ENCODE results near the gene SARS1.
"Not testable (repeated sequence)": the region's sequence is repeated elsewhere in the genome, so short reads cannot be mapped to it uniquely, and the experiment has no call there.

SARS1 gene, protein sequence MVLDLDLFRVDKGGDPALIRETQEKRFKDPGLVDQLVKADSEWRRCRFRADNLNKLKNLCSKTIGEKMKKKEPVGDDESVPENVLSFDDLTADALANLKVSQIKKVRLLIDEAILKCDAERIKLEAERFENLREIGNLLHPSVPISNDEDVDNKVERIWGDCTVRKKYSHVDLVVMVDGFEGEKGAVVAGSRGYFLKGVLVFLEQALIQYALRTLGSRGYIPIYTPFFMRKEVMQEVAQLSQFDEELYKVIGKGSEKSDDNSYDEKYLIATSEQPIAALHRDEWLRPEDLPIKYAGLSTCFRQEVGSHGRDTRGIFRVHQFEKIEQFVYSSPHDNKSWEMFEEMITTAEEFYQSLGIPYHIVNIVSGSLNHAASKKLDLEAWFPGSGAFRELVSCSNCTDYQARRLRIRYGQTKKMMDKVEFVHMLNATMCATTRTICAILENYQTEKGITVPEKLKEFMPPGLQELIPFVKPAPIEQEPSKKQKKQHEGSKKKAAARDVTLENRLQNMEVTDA

DNA sequence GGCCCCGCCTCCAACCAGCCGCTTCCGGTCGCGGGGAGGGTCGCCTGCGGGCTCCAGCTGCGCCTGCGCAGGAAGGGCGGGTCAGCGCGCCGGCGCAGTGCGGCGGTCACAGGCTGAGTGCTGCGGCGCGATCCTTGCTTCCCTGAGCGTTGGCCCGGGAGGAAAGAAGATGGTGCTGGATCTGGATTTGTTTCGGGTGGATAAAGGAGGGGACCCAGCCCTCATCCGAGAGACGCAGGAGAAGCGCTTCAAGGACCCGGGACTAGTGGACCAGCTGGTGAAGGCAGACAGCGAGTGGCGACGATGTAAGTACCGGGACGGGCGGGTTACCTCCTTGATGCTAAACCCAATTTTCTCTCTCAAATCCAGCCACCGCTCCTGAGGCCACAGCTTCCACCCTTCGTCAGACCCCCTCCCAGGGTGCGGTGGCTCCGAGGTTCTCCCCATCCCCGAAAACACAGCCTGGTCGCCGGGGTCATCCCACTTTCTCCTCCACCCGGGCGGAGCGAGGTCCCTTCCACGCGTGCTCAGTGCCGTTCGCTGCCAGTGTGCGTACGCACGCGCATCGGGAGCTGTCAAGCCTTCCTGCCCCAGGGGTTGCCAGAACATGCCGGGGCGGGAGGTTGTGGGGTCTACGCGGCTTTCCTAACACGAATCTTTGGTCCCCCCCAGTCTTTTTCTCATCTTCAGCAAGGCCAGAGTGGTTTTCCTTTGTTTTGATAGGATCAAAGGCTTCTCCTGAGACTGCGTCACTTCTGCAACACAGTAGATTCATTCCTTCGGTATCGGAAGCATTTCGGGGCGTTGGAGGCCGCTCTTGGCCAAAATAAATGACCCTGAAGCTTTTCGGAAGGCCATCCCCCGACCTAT lies at the start of gene SARS1:
Gene SARS1 (plus strand): TSS at position 95 of the 870 bp plus-strand sequence. CDS start 75 bp downstream, at position 170.
- DNase-seq (ENCODE audit: low read depth in 2 of 2): peak; percentile 82

DNA sequence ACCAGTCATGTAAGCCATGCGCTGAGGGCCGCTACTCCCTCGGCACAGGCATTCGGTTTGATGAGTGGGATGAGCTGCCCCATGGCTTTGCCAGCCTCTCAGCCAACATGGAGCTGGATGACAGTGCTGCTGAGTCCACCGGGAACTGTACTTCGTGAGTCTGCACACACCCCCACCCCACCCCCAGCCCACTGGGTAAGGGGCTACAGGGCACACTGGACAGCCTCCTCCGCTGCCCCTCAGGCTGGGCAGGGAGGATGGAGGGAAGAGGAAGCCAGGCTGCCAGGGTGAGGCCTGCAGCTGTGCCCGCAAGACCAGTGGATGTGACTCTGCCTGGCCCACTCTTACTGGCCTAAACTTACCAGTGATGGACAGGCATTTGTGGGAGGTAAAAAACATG lies 49.2 kb upstream of the SARS1 start:
- DNase-seq (ENCODE audit: low read depth in 2 of 2): no peak

DNA sequence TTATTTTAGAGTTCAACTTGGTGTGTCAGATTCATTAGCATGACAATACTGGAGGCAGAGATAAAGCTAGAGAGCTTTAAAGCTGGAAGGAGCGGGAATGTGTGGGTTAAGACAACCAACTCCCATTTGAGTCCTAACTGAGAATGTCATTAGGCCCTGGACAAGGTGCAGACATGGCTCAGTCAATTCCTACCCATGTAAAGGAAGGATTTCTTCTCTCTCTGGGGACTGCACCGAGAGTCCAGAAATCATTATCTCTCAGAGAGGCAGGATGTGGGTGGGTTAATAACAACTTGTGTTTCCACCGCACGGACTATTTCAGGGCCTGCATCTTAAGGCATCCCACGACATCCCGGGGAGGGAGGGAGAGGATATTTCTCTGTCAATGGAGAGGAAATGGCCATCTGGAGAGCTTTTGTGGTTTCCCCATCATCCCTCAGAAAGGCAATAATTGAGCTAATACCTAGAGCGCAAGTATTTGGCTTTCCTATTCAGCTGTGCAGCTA lies 46.7 kb upstream of the SARS1 start:
- DNase-seq (ENCODE audit: low read depth in 2 of 2): no peak

DNA sequence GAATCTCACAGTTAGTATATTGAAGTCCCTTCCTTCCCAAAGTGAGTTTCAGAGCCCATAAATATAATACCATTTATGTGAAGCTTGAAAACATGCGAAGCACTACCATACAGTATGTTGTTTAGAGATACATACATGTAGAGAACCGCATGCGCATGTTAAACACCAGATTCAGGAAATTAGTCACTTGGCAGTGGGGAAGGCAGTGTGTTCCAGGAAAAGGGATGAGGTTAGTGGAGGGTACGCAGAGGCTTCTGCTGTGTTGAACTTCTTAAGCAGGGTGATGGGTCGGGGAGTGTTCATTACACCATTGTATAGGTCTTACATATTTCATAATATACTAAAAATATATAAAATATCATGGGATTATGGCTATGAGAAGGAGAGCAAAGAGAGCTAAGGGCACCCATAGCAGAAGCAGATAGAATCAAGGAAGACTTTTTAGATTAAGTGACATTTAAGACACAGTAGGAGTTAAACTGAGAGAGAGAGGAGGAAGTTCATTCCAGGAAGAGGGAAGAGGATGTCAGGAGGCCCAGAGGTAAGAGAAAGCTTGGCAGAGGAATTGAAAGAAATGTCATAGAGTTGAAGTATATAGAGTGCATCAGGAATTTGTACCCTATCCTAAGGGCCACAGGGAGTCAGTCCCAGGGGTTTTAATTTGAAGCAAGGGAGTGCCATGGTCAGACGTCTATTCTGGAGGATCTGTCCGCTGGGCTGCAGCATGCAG lies 43.5 kb upstream of the SARS1 start:
- no peak for DNase-seq (ENCODE audit: low read depth in 2 of 2)

DNA sequence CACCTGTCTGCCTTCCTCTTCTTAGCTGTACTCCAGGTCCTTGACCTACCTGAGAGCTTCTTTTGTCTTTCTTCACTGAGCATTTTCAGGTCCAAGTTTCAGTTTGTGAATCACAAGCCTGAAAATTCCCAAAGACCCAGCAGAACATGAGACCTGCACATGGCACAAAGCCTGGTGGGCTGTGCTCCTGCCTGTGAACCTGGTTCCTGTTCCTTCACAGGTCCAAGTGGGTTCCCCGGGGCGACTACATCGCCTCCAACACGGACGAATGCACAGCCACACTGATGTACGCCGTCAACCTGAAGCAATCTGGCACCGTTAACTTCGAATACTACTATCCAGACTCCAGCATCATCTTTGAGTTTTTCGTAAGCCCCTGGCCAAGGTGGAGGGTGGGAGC lies 42.1 kb upstream of the SARS1 start:
- no peak for DNase-seq (ENCODE audit: low read depth in 2 of 2)

DNA sequence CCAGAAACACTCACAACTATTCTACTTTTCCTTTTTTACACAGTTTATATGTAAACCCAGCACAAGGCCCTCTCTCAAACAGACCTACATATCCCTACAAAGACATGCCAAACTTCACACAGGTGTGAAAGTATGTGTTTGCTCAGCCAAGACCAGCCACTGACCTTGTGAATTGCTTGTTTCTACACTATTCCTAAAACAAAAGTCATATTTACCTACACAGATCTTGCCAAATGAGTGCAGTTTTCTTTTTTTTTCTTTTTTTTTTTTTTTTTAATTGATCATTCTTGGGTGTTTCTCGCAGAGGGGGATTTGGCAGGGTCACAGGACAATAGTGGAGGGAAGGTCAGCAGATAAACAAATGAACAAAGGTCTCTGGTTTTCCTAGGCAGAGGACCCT lies 37.4 kb upstream of the SARS1 start:
- DNase-seq (ENCODE audit: low read depth in 2 of 2): not testable (repeated sequence)

DNA sequence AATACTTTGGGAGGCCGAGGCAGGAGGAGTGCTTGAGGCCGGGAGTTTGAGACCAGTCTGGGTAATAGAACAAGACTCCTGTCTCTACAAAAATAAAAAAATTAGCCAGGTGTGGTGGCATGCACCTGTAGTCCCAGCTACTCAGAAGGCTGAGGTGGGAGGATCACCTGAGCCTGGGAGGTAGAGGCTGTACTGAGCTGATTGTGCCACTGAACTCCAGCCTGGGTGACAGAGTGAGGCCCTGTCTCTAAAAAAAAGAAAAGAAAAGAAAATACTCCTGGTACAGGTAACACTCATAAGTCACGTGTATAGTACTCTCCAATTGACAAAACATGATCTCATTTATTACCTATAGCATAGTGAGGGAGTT lies 33.0 kb upstream of the SARS1 start:
- DNase-seq (ENCODE audit: low read depth in 2 of 2): not testable (repeated sequence)

DNA sequence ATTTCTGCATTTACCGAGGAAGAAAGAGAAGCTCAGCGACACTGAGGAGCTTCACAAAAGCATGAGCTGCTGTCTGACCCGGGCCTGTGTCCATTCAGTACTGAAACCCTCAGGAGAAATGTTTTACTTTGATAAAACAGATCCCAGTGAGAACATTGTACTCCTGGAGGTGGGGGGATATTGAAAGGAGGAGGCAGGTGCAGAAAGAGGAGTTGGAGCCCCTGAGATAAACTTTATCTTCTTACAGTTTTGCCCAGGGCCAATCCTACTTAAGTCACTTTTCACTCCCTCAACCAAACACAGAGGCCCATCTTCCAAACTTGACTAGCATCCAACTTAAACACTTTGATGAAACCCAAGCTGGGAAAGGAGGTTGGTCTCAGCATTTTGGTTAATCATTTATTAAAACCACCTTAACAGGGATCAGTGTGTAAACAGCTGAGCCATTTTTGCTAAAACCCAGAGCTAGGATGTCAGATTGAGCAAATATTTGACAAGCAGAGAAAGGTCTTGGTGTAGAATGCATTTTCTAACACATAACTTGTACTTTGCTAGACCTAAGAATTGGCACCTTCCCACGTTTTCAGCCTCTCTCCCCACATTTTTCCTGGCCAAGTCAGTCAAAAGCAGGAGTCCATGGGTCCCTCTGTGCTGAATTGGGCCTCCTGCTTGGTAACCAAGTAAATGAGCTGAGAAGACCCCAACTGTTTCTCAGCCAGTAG lies 32.5 kb upstream of the SARS1 start:
- no peak for DNase-seq (ENCODE audit: low read depth in 2 of 2)

DNA sequence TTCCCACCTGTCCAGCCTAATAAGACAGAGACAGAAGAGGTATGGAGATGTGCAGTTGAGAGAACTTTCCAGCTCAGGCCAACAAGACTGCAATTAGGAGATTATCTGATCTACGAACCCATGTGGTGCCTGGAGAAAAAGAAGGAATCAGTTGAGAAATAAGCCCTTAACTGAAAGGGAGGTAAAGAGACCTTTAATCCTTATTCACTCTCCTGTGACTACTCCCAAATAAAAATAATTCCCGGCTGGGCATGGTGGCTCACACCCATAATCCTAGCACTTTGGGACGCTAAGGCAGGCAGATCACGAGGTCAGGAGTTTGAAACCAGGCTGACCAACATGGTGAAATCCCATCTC lies 31.9 kb upstream of the SARS1 start:
- no peak for DNase-seq (ENCODE audit: low read depth in 2 of 2)

DNA sequence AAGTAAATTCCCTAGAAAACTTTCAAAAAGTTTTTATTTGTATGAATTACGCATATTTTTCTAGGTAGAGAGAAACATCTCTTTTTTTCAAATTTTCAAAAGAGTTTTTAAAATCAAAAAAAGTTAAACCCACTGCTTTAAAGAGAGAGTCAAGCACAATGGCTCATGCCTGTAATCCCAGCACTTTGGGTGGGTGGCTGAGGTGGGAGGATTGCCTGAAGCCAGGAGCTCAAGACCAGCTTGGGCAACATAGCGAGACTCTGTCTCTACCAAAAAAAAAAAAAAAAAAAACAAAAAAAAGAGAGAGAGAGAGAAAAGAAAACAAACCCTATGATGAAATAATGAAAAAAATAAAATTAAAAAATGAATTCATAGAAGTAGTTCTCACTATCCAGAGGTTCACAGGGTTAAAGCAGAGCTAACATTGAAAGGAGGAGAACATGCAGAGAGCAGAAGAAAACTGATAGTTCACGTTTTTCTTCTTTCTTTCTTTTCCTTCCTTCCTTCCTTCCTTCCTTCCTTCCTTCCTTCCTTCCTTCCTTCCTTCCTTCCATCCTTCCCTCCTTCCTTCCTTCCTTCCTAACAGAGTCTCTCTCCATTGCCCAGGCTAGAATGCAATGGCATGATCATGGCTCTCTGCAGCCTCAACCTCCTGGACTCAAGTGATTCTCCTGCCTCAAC lies 30.5 kb upstream of the SARS1 start:
- DNase-seq (ENCODE audit: low read depth in 2 of 2): no peak

DNA sequence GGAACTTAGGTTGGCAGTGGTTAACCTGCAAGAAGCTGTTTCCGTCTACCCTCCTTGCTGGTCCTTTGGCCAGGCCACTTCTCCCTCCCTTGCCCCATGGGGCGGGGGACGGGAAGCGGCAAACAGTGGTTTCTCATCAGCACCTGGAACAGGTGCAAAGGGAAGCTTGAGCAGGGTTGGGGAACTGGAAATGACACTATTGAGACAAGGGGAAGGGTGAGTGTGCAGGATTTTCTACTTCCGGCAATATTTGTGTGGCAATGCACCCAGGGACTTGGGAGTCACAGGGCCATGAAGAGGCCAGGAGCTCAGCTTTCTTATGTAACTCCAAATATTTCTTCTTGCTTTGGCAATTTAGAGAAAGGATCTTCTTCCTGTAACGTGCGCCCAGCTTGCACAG lies 29.0 kb upstream of the SARS1 start:
- no peak for DNase-seq (ENCODE audit: low read depth in 2 of 2)

DNA sequence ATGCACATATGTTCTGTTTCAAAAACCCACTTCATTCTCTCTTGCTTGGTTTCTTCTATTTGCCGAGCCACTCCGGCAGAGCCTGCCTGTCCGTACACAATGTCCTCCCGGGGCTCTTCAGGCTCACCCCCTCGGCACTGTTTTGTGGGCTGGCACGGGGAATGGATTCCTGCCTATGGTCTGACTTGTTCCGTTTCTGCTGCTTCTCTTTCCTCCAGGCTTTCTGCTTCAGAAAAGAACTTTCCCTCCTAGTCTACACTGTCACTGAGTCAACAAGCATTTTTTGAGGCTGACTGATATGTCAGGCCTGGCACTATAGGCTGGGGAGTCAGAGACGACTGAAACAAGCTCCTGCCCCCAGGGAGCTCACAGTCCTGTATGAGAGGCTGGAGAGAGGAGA lies 28.4 kb upstream of the SARS1 start:
- no peak for DNase-seq (ENCODE audit: low read depth in 2 of 2)

DNA sequence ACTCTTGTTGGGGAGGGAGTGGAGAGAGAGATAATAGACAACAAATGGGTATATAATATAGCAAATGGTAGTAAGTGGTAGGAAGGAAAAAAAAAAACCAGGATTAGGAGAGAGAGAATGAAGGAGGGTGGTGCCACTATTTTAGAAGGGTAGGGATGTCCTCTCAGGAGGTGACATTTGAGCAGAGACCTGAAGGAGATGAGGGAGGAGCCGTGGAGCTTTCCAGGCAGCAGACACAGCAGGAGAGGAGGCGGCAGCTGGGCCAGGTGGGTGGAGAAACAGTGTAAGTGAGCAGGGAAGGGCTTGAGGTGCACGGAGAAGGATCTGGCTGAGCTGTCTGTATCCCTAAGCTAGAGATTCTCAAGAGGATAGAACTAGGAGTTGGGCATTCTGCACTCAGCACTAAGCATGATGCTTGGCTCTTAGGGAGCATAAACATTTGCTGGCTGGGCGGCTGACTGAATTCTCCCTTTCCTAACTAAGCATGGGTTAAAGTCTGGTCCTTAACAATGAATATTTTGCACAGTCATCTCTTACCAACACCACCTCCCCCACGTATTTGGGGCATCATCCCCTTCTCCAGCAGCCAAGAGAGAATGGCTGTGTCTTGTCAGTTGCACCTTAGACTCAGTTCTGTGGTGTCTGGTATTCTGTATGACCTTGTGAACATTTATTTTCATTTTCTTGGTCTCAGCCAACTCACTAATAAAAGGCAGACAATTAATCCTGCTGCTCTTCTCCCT lies 27.6 kb upstream of the SARS1 start:
- DNase-seq (ENCODE audit: low read depth in 2 of 2): no peak

DNA sequence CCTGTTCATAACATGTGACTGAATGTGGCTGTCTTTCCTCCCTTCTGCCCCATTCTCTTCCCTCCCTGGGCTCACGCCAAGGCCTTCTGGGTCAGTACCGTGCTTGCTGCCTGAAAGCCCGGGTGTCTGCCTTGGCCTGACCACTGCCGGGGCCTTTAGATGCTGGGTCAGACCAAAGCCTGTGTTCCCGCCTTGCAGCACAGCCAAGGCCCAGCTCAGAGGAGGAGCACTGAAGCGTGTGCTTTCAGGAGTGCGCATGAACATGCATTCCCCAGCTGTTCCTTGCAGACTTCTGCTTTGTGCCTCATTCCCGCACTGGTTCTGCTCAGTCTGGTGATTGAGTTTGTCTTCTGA lies 27.0 kb upstream of the SARS1 start:
- no peak for DNase-seq (ENCODE audit: low read depth in 2 of 2)

DNA sequence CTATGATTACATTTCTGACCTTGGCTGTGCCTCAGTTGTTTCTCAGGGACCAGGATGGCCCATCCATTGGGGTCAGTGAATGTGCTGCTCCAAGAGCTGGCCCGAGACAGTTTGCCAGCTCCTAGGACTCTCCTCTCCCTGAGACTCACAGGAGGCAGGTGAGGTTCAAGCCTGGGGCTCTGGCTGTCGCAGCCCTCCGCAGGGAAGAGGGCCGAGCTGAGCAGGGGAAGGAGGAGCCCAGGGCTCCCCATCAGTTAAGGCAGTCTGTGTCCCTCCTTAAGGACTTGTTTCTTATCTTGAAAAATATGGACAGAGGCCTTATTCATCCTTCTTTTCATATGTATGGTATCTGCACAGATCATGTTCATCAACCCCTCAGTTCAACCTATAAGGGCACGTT lies 26.6 kb upstream of the SARS1 start:
- DNase-seq (ENCODE audit: low read depth in 2 of 2): no peak

DNA sequence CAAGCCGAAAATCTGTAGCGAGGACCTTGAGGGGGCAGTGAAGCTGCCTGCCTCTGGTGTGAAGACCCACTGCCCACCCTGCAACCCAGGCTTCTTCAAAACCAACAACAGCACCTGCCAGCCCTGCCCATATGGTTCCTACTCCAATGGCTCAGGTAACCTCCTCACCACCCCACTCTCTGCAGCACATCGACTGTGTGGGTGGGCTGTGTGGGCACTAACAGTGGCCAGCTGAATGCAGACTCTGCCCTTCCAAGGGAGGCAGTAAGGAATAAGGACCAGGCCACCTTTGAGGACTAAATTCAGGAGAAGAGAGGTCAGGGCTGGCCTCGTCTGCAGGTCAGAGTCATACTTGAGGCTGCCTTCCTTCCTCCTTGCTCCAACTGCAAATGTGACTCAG lies 25.5 kb upstream of the SARS1 start:
- no peak for DNase-seq (ENCODE audit: low read depth in 2 of 2)

DNA sequence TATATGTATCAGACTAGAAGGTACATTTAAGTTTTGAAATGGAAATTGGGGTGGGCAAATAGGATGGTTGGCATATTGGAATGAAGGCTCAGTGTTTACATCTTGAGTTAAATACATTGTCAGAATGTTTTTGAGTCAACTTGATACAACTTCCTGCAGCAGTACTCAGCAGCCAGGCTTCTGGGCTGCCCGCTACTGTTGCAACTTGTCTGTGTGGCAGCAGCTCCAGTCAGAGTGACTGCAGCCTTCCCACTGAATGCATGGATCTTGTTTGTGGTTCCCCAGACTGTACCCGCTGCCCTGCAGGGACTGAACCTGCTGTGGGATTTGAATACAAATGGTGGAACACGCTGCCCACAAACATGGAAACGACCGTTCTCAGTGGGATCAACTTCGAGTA lies 24.9 kb upstream of the SARS1 start:
- DNase-seq (ENCODE audit: low read depth in 2 of 2): no peak

DNA sequence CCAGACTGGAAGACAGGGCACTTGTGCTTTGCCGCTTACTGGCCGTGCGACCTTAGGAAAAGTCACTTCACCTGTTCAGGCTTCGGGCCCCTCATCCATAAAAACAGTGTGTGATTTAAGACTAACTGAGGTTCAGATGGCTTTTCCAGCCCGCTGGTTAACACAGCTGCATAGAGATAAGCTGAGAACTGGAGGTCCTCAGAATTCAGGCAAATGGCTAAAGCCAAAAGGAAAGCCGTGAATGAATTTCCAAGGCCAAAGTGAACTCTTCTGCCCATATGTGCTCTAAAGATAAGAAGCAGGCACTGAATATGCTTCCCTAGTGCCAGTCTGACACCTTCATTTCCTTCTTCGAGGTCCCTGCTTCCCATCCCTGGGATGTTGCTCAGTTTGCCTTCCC lies 23.5 kb upstream of the SARS1 start:
- DNase-seq (ENCODE audit: low read depth in 2 of 2): no peak

DNA sequence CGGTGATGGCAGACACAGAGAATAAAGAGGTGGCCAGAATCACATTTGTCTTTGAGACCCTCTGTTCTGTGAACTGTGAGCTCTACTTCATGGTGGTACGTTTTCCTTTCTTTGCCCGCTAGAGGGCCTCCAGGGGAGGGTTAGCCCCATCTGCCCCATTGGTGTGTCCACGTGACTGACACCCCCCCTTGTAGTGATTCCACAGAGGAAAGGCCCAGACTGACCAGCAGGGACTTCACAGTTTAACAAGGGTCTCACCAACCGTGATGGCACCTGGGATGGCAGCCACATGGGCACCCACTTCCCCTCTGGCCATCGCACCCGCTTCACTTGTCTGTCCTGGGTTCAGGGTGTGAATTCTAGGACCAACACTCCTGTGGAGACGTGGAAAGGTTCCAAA lies 22.3 kb upstream of the SARS1 start:
- no peak for DNase-seq (ENCODE audit: low read depth in 2 of 2)

DNA sequence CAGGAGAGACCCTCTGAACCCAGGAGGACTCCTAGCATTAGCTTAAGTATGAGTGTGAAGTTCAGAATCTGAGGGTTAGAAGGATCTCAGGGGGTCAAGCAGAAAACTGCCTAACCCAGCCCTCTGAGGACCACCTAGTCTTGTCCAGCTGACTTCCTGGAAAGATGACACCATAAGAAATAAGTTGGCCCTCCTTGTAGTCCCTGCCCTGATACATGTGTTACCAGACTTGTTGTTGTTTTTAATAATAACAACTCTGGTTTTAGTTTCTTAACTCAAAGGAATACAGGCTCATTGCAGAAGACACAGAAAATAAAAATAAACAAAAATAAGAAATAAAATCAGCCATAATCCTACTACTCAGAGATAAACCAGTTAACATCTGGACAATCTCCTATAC lies 21.8 kb upstream of the SARS1 start:
- no peak for DNase-seq (ENCODE audit: low read depth in 2 of 2)
